Stimulated activated CD8-positive, alpha-beta memory T cell treated with anti-CD3 and anti-CD28 coated beads, Interleukin-7, amount 100 ng/mL, for 4 hours (primary cell): Measurements from ENCODE around the gene ANKRD34A.

Experiments used
- DNase-seq, 2 donors: peaks; one replicate each; pipeline ENCODE4 v3.0.0-alpha.2; 2020; ENCODE audit warnings: low read depth in 2 of 2

ANKRD34A gene

DNA sequence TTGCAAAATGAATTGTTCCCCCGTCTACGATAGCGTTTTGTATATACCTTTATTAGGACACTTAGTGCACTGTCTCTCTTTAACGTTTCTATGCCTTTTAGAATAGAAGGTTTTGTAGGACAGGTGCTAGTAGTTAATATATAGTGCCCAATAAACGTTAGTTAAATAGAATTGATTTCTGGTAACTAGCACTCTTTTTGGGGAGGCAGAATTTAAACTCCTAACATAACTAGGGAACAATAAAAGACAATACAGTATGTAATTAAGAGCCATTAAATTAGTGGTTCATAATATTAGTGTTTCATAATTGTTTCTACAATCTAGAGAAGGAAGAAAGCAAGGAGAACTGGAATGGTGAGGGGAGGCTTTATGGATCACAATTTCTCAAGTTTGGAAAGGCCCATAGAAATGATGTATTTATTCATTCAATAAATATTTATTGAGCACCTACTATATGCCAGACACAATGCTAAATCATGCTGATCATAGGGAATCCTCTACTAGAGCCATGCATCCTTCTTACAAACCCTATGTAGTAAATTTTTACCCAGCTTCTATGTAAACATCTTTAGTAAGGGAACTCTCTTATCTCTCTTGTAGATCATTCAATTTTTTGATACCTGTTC lies 857 bp upstream of the ANKRD34A start:
- DNase-seq = no peak

DNA sequence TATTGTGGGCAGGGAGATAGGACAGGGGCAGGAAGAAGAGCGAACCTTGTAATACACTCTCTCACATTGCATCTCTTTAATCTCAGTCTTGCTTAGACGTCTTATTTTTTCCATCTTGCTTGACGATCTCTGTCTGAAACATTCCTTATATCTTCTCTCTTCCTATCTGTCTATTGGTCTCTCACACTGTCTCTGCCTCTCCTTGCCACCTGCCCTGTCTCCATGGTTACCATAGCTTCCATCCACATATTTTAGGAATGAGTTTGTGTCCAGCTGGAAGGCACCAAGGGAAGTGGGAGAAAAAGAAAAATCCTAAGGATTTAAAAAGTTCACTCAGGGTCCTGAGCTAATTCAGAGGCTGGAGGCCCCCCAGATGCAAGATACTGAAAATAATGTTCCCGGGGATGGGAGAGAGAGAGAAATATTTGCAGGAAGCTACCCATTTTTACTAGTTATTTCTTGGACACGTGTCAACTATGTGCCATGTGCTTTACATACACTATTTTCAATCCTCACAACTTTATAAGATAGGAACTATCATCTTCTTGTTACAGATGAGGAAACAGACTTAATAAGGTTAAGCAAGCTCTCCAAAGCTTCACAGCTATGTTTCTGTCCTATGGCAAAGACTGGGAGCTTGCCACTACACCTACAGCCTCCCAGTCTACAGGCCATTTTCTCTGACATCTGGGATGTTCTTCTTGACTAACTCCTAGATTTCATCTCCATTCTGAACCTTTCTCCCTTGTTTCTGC lies 933 bp downstream of the ANKRD34A start:
- no peak for DNase-seq

GRCh38 chr1:145962157-145963102 lies 1.9 kb downstream of the ANKRD34A start:
- DNase-seq = no peak

GRCh38 chr1:145961425-145962156 lies 2.8 kb downstream of the ANKRD34A start:
- DNase-seq = no peak

DNA sequence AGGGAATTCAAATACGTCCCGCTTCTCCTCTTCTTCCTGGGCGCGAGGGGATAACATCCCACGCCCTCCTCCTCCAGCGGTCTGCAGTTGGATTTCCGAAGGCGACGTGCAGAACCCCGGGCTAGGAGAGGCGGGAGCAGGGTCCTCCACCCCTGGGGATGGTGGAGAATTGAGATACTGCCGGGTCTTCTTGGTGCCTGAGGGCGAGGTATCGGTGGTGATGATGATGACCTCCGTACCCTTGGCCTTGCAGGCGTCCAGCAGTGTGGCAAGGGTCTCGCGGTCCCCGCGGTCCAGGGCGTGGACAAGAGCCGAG lies 3.3 kb downstream of the ANKRD34A start:
- DNase-seq = no peak

- DNase-seq = peak in 1 of 2 donors; percentile 43
Measured at GRCh38 chr1:145960468-145961108, 3.8 kb downstream of the ANKRD34A start.

DNA sequence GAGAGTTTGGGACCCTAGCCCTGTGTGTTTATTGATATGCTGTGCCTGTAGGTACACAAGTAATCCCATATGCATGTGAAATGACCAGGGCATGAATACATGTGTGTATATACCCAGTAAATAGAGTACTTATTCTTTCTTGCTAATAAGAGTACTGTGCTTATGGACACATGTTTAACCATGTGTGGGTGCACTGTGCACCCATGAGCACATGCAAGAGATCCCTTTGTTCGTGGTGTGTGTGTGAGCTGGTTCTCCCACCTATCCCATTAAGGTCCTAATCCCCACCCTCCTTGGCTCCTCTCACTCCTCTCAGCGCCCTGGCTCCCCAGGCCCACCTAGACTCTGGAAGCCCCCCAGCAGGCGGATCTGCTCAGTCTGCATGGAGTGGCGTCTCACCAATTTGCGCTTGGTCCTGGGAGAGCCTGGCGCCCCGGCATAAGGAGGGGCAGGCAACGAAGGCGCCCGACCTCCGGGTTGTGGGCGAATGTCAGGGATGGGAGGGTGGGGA lies 4.4 kb downstream of the ANKRD34A start:
- DNase-seq = no peak

DNA sequence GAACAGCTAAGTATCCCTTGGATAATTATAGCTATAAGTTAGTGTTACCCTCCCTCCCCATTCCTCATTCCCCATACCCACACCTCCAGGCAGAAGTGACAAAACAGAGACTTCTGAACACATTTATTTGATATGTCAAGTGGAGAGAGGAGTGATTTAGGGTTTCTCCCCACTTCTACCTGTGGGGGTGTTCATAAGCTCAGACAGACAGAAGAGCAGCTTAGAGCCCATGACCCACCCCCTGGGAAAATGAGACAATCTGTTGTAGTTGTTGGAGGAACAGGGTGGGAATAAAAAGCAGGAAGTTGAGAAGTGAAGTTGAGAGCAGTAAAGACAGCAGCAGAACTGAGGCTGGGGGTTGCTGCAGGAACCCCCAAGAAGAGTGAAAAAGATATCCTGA lies 5.0 kb downstream of the ANKRD34A start:
- DNase-seq = no peak

- no peak for DNase-seq
Measured at GRCh38 chr1:145958734-145959133, 5.6 kb downstream of the ANKRD34A start.

DNA sequence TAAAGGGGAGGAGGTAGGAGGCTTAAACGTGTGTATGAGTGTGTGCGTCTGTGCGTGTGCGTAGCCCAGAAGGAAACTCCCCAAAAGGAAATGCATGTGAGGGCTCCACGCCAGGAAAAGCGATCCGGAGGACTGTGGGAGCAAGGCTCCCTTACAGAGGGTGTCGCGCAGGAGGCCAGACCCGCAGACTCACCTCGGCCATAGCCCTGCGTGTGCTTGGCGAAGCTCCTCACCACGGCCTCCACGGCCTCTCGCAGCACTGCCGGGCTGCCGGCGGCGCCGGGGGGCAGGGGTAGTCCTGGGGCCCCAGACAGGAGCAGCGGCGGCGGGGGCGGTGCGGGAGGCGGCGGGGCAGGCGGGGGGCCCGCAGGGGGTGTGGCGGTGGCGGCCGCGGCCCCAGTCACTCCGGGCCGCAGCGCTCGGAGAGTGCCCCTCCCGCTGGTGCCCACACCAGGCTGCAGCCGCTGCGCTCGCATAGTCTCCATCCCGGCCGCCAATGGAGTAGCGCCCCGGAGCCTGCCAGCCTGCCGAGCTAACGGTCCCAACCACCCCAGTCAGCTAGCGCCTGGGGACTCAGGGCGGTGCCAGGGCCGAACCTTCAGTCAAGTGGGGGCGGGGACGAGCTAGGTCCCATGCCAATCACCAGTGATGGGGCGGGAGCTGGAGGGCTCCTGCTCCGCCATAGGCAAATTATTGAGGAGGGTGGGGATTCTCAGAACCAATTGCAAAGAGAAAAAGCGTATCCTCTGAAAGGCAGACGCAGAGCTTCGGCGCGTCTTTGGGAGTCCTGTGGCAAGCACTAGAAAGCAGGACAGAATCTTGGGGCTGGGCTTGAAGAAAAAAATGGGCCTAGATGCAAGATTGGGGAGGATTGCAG lies 6.7 kb downstream of the ANKRD34A start, which contains the start of gene LIX1L:
Gene LIX1L (minus strand): TSS at position 575 of the 877 bp plus-strand sequence. CDS start 90 bp downstream, at position 485.
- DNase-seq = peak; percentile 89 to 91

- no peak for DNase-seq
Measured at GRCh38 chr1:145956781-145957442, 7.5 kb downstream of the ANKRD34A start.

GRCh38 chr1:145956361-145956760 lies 8.0 kb downstream of the ANKRD34A start:
- DNase-seq = no peak

DNA sequence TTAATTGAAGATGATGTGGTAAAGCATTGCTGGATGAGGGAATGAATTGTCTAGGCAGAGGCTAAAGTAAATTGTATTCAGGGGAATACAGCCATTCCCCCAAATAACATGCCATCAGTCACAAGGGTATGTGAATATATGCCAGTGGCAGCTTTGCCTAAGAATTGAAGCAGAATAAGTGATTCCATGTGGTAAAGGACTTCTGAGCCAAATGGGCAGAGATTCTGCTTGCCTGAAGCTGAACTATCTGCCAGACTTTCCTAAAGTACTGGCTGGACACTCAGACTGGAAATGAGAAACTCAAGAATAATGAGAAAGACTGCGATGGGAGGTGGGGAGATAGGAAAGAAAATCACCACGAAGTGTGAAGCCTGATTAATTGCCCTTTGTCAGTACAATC lies 8.9 kb downstream of the ANKRD34A start:
- no peak for DNase-seq

DNA sequence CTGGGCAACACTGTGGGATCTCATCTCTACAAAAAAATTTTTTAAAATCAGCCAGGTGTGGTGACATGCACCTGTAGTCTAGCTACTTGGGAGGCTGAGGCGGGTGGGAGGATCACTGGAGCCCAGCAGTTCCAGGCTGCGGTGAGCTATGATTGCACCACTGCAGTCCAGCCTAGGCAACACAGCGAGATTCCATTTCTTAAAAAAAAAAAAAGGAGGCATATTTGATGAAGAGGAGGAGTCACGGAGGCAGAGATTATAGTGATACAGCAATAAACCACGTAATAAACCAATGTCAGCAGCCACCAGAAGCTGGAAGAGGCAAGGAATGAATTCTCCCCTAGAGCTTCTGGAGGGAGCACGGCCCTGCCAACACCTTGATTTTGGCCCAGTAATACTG lies 10.5 kb downstream of the ANKRD34A start:
- DNase-seq = no peak

DNA sequence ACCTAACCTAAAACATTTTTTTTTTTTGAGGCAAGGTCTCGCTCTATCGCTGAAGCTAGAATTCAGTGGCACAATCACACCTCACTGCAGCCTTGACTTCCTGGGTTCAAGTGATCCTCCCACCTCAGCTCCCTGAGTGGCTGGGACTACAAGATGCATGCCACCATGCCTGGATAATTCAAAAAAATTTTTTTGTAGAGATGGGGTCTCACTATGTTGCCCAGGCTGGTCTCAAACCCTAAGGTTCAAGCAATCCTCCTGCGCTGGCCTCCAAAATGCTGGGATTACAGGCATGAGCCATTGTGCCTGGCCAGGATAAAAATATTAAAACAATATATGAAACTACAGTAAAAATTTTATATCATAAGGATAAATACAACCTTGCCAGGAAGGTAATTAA lies 11.5 kb downstream of the ANKRD34A start:
- DNase-seq = no peak

GRCh38 chr1:145951526-145951925 lies 12.8 kb downstream of the ANKRD34A start:
- no peak for DNase-seq

DNA sequence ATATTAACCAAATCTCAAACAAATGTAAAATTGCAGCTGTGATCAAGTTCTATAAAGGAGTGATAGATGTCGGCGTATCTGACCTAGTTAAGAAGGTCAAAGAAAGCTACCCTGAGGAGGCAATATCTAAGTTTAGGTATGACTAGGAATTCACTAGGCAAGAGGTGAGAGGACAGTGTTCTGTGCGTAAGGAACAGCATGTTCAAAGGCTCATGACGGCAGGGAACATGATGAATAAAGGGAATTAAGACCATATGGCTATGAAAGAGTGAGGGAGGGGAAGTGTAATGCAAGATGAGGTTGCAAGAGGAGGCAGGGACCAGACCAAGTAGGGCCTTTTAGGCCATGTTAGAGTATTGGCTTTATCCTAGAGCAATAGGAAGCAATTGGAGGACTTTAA lies 15.2 kb downstream of the ANKRD34A start:
- DNase-seq = no peak

DNA sequence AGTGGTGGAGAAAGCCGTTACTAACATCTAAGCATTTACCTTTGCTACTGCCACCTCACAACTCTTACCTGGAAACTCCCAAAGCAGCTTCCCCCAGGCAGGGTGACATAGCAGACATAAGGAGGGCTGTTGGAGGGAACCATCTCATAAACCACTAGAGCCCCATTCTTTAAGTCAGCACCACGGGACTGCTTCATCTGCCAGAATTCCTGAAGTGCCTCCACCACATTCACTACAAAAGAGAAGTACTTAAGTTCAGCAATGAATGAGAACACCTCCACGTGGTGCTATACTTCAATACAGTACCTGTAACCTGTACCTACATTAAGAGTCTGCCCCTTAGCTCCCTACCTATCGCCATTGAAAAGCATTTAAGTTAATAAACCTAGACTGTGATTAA lies 16.8 kb downstream of the ANKRD34A start:
- no peak for DNase-seq

DNA sequence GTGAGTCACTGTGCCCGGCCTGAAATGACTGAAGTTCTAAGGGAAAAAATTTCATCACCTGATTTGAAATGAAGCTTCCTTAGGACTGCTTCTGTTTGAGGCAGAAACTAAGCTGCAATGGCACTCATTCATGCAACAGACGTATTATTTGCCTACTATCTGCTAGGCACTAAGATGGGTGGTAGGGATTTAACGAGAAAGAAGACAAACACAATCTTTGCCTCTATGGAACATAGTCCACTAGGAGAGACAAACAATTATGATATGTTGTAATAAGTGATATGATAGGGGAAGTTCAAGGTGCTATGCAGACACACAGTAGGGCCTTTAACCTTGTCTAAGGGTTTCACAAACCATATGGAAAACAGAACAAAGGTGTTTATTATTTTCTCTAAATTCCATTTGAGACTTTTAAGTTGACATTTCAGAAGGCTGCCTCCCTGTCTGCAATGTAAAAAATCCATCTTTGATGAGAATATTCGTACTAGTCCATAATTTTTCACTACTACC lies 17.8 kb downstream of the ANKRD34A start:
- no peak for DNase-seq
